Gastroesophageal sphincter (tissue), 3 donors: ENCODE results near the gene ZNF76.
"Not testable (repeated sequence)": the region's sequence is repeated elsewhere in the genome, so short reads cannot be mapped to it uniquely, and the experiment has no call there.

ENCODE experiments used
- POLR2AphosphoS5 ChIP-seq: sonication (generic); formaldehyde crosslinking; IDR thresholded peaks from one replicate; pipeline ENCODE4 v1.6.1; 2017; ENCODE audit warnings: antibody characterized with exemption
- TF ChIP-seq, protein P1 (sequence below), 4 experiments: fragments of 200-600 bp in 2 of 4; fragments of 450-650 bp in 2 of 4; sonication (generic) in 1 of 4; IDR thresholded peaks; one replicate each; pipeline ENCODE4 v1.5.1; 2017 to 2019; ENCODE audit warnings: antibody characterized with exemption in 4 of 4, mild to moderate bottlenecking in 2 of 4, moderate library complexity in 2 of 4

DNA sequence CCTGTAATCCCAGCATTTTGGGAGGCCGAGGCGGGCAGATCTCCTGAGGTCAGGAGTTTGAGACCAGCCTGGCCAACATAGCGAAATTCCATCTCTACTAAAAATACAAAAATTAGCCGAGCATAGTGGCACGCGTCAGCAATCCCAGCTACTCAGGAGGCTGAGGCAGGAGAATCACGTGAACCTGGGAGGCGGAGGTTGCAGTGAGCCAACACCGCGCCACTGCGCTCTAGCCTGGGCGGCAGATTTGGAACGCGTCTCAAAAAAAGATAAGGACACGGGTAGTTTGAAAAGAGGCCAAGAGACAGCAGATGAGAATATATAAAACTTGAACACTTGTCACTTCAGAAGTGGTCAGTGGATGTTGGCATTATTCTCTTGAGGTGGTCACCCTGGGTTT lies 47.6 kb downstream of the ZNF76 start:
- TF ChIP-seq, protein P1, sequence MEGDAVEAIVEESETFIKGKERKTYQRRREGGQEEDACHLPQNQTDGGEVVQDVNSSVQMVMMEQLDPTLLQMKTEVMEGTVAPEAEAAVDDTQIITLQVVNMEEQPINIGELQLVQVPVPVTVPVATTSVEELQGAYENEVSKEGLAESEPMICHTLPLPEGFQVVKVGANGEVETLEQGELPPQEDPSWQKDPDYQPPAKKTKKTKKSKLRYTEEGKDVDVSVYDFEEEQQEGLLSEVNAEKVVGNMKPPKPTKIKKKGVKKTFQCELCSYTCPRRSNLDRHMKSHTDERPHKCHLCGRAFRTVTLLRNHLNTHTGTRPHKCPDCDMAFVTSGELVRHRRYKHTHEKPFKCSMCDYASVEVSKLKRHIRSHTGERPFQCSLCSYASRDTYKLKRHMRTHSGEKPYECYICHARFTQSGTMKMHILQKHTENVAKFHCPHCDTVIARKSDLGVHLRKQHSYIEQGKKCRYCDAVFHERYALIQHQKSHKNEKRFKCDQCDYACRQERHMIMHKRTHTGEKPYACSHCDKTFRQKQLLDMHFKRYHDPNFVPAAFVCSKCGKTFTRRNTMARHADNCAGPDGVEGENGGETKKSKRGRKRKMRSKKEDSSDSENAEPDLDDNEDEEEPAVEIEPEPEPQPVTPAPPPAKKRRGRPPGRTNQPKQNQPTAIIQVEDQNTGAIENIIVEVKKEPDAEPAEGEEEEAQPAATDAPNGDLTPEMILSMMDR (IDR thresholded peaks at IDR 0.05), result not testable (repeated sequence)
- not testable (repeated sequence) for TF ChIP-seq POLR2AphosphoS5
